ENCODE measurements around the gene C9orf152. TPM values are rescaled to one million over a fixed set of nuclear protein-coding genes. Genes with fewer than 3 reads are reported as not detected.
A peak's percentile ranks its signal among the peaks of the same experiment; 100 is the strongest.

The C9orf152 gene, protein sequence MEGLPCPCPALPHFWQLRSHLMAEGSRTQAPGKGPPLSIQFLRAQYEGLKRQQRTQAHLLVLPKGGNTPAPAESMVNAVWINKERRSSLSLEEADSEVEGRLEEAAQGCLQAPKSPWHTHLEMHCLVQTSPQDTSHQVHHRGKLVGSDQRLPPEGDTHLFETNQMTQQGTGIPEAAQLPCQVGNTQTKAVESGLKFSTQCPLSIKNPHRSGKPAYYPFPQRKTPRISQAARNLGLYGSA
- not detected in 3 replicates for total RNA-seq
- long read RNA-seq = 0 reads

DNA sequence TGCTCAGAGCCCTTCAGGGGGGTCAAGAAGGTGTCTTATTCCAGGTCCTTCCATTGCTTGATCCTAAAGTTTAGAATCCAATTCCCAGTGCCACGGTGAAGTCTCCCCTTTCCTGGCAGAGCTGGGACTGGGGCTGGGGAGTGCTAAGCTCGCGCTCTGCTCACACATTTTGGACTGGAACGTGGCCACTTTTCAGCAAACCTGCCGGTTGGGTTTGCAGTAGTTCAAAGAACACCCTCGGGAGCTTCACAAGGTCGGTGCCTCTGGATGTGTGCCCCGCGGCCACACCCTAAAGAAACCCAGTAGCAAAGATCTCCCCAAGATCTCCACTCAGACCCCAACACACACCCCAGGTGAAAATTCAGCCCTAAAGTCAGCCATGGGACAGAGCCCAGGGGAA is at the start of gene C9orf152:
C9orf152 (minus strand) TSS at position 129 of the 400 bp plus-strand sequence. CDS start 580 bp downstream, outside the sequence.
- Mint-ChIP-seq H3K9me3 (ENCODE audit: low read depth) (peaks cover 7% of the 10 kb centered on the region), H3K27ac (ENCODE audit: unreplicated experiment) (no peak within 1 kb of the TSS), H3K27me3 (ENCODE audit: low read depth) (peaks cover 10% of the 10 kb centered on the region), H3K4me3 (ENCODE audit: unreplicated experiment) (no peak within 1 kb of the TSS), H3K36me3 (ENCODE audit: low read depth) (peaks cover 3% of the 10 kb centered on the region), H3K4me1 (ENCODE audit: low read depth) (no peaks in the 10 kb centered on the region)
- TF ChIP-seq, protein P1, sequence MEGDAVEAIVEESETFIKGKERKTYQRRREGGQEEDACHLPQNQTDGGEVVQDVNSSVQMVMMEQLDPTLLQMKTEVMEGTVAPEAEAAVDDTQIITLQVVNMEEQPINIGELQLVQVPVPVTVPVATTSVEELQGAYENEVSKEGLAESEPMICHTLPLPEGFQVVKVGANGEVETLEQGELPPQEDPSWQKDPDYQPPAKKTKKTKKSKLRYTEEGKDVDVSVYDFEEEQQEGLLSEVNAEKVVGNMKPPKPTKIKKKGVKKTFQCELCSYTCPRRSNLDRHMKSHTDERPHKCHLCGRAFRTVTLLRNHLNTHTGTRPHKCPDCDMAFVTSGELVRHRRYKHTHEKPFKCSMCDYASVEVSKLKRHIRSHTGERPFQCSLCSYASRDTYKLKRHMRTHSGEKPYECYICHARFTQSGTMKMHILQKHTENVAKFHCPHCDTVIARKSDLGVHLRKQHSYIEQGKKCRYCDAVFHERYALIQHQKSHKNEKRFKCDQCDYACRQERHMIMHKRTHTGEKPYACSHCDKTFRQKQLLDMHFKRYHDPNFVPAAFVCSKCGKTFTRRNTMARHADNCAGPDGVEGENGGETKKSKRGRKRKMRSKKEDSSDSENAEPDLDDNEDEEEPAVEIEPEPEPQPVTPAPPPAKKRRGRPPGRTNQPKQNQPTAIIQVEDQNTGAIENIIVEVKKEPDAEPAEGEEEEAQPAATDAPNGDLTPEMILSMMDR (IDR thresholded peaks at IDR 0.05) = no peak
- no peak for DNase-seq (ENCODE audit: low spot score)

DNA sequence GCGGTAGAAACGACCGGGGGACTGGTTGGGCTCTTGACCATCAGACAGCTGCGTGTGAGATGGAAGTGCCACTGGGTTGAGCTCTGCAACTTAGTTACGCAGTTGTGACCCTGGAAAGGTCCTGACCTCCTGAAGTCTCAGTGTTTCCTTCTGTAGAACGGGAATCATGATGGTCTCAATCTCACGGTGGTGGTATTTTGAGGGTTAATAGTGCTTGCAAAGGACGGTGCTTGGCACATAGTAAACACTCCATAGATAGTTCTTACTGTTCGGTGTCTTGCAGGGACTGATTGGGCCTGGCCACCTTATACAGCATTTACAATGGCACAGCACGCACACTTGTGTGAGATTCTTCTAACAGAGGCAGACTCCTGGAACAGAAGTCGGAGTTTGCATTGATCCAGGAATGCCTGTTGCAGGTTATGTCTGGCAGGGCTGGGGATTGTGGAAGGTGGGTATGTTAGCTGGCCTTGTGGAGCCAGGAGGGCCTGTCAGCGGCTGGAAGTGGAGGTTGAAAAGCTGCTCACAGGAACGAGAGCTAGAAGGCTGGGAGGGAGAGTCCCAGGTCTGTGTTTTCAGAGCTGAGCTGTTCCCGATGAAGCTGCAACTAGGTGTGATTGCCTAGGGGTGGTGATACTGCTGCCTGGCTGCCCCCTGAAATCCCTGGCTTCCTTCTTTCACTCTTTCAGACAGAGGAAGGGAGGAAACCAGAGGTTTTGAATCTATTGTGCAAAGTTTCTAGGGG is 49.3 kb upstream of the C9orf152 start:
- Mint-ChIP-seq H3K4me3 (ENCODE audit: unreplicated experiment) (peak overlapping the region; percentile 92), H3K4me1 (ENCODE audit: low read depth) (peaks cover 46% of the 10 kb centered on the region), H3K36me3 (ENCODE audit: low read depth) (no peaks in the 10 kb centered on the region), H3K9me3 (ENCODE audit: low read depth) (no peaks in the 10 kb centered on the region), H3K27me3 (ENCODE audit: low read depth) (no peaks in the 10 kb centered on the region), H3K27ac (ENCODE audit: unreplicated experiment) (peak overlapping the region; percentile 96)
- no peak for DNase-seq (ENCODE audit: low spot score)
- TF ChIP-seq, protein P1 (IDR thresholded peaks at IDR 0.05) = peak; percentile 9

DNA sequence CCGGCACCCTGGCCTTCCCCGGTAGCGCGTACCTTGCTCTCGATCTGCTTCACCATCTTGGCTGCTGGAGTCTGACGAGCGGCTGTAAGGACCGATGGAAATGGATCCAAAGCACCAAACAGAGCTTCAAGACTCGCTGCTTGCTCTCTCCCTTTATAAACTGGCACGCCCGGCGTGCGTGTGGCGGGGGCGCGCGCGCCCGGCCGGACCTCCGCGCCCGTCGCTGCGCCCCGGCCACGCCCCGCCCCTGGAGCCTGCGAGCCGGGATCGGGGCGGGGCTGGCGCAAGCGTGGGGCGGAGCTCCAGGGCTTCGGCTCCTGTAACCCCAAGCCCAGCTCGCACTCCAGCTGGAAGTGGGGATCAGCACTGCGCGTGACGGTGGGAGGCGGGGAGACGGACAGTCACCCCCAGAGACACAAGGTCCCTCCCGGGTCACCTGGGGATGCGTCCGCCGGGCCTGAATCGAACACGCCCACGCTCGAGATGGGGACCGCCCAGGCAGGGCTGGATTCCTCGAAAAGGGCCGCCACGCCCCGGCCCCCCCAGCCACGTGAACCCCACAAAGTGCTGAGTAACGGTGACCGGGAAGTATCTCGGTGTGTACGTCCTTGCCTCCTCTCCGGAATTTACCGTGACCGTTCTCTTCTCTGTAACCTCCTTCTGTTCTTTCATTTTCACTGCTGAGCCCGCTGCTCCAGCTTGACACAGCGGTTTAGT is 48.6 kb upstream of the C9orf152 start, which contains the start of gene TXN:
TXN (minus strand) TSS at position 128 of the 717 bp plus-strand sequence; CDS start at position 56, 72 bp downstream.
- H3K36me3 Mint-ChIP-seq (ENCODE audit: low read depth) = no peaks in the 10 kb centered on the region
- peak within 1 kb of the TSS; percentile 96 for H3K27ac Mint-ChIP-seq (ENCODE audit: unreplicated experiment)
- TF ChIP-seq, protein P1 (IDR thresholded peaks at IDR 0.05) = no peak
- peak within 1 kb of the TSS; percentile 92 for H3K4me3 Mint-ChIP-seq (ENCODE audit: unreplicated experiment)
- H3K27me3 Mint-ChIP-seq (ENCODE audit: low read depth) = no peaks in the 10 kb centered on the region
- no peaks in the 10 kb centered on the region for H3K9me3 Mint-ChIP-seq (ENCODE audit: low read depth)
- DNase-seq (ENCODE audit: low spot score) = peak; percentile 93
- peaks cover 48% of the 10 kb centered on the region for H3K4me1 Mint-ChIP-seq (ENCODE audit: low read depth)

DNA sequence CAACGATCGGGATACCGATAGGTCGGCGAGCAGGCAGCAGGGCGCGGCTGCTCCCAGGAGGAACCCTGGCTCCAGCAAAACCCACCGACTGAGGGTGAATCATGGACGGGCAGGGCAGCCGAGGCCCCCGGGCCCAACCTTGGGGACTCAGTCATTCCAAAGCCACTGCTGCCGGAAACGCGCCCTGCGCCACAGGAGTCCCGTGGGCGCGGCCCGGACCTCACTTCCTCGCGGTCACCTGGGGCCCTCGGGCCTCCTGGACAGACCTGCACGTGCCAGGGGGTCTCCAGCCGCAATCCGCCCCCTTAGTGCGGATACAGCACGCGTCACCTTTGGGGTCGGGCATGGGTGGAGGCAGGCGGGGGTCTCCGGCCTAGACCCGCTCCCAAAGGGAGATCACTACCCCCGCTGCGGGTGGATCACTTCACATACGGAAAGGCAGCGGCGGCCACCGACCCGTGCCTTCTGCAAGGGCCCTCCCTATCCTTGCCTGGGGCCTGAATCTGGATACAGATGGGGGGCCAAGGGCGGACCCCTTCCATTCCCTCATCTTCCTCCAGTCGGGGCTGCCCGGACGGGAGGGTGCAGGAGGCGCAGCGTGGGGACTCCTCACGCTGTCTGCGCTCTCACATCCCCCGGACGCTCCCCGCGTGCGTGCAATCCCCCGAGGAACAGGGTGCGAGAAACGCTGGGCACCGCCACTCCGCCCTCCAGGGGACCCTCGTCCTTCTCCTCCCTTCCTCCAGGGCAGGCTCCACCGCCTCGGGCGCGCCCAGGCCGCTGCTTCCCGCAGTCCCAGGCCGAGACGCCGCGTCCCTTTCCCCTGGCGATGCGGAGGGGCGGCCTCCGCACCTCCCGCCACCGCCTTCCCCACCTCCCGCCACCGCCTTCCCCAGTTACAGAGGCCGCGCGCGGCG is 47.8 kb upstream of the C9orf152 start:
- H3K4me3 Mint-ChIP-seq (ENCODE audit: unreplicated experiment) = peak overlapping the region; percentile 92
- H3K27ac Mint-ChIP-seq (ENCODE audit: unreplicated experiment) = peak overlapping the region; percentile 93
- TF ChIP-seq, protein P1 (IDR thresholded peaks at IDR 0.05) = peak; percentile 21
- DNase-seq (ENCODE audit: low spot score) = peak; percentile 92
- H3K36me3 Mint-ChIP-seq (ENCODE audit: low read depth) = no peaks in the 10 kb centered on the region
- no peaks in the 10 kb centered on the region for H3K9me3 Mint-ChIP-seq (ENCODE audit: low read depth)
- no peaks in the 10 kb centered on the region for H3K27me3 Mint-ChIP-seq (ENCODE audit: low read depth)
- peaks cover 51% of the 10 kb centered on the region for H3K4me1 Mint-ChIP-seq (ENCODE audit: low read depth)

Measured in chondrocyte (in vitro differentiated cells).